Neural crest cell (in vitro differentiated cells): ENCODE measurements around the gene ATG16L1. TPM values are rescaled to one million over a fixed set of nuclear protein-coding genes. Genes with fewer than 3 reads are reported as not detected.

Experiments used
- DNase-seq: peaks from one replicate; pipeline ENCODE4 v3.0.0; 2021; ENCODE audit warnings: low read depth, mixed read lengths, low spot score
- H3K27ac Mint-ChIP-seq: one replicate; pipeline ENCODE4 v1.8.0; 2021; ENCODE audit warnings: mild to moderate bottlenecking, mixed read lengths; ENCODE audit not compliant: unreplicated experiment
- H3K27me3 Mint-ChIP-seq: 2 replicates; pipeline ENCODE4 v1.8.0; 2021; ENCODE audit warnings: low read depth, mild to moderate bottlenecking, mixed read lengths
- H3K36me3 Mint-ChIP-seq: 2 replicates; pipeline ENCODE4 v1.8.0; 2021; ENCODE audit warnings: low read depth, mild to moderate bottlenecking, mixed read lengths
- H3K4me1 Mint-ChIP-seq: 2 replicates; pipeline ENCODE4 v1.8.0; 2021; ENCODE audit warnings: mixed read lengths
- H3K4me3 Mint-ChIP-seq: one replicate; pipeline ENCODE4 v1.8.0; 2021; ENCODE audit warnings: mild to moderate bottlenecking, mixed read lengths
- H3K9me3 Mint-ChIP-seq: 2 replicates; pipeline ENCODE4 v1.8.0; 2021; ENCODE audit warnings: mixed read lengths
- total RNA-seq: library from RNA; stranded (reverse); gene quantifications from 2 replicates; pipeline ENCODE4 v1.2.1, GENCODE V29; 2021
- TF ChIP-seq, protein P1 (sequence below): fragments of 200-600 bp; sonication (generic); conservative IDR thresholded peaks from 2 replicates; pipeline ENCODE4 v1.5.0; 2021; ENCODE audit warnings: antibody characterized with exemption, mild to moderate bottlenecking

Gene ATG16L1
- total RNA-seq, 1 donor from 2014 or later: 28.2 TPM

DNA sequence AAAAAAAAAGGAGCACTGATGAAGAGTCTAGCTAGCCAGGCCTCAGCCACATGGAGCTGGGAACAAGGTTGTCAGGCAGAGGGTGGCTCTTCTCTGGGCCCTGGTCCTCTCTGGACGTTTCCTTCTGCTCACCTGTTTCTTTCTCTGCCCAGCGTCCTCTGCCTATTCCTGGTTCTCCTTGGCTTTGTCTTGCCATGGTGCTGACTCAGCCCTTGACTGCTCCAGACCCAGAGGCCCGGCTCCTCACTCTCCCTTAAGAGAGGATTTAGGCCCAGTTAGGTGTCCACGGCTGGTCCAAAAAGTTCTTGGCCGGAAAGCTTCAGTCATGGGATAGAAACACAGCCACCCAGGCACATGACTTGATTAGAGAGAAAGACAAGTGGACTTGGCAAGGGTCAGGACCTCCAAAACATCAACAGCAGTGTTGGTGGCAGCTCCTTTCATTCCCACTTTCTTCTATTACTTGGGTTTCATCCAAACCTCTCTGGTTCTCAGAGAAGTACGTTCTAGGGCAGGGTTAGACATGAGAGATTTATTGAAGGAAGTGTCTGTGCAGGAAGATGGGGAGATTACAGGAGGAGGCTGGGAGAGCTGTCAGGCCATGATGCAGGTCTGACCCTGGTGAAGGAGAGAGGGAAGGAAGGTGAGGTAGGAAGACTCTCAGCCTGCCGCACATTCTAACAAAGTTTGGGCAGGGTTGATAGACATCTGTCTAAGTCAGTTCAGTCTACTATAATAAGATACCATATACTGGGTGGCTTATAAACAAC lies 14.5 kb upstream of the ATG16L1 start:
- Mint-ChIP-seq H3K27me3 (no peaks in the 10 kb centered on the region), H3K27ac (no peak overlapping the region), H3K4me3 (no peak overlapping the region), H3K4me1 (no peaks in the 10 kb centered on the region), H3K36me3 (no peaks in the 10 kb centered on the region), H3K9me3 (no peaks in the 10 kb centered on the region)
- TF ChIP-seq, protein P1, sequence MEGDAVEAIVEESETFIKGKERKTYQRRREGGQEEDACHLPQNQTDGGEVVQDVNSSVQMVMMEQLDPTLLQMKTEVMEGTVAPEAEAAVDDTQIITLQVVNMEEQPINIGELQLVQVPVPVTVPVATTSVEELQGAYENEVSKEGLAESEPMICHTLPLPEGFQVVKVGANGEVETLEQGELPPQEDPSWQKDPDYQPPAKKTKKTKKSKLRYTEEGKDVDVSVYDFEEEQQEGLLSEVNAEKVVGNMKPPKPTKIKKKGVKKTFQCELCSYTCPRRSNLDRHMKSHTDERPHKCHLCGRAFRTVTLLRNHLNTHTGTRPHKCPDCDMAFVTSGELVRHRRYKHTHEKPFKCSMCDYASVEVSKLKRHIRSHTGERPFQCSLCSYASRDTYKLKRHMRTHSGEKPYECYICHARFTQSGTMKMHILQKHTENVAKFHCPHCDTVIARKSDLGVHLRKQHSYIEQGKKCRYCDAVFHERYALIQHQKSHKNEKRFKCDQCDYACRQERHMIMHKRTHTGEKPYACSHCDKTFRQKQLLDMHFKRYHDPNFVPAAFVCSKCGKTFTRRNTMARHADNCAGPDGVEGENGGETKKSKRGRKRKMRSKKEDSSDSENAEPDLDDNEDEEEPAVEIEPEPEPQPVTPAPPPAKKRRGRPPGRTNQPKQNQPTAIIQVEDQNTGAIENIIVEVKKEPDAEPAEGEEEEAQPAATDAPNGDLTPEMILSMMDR: no peak
- DNase-seq: no peak

DNA sequence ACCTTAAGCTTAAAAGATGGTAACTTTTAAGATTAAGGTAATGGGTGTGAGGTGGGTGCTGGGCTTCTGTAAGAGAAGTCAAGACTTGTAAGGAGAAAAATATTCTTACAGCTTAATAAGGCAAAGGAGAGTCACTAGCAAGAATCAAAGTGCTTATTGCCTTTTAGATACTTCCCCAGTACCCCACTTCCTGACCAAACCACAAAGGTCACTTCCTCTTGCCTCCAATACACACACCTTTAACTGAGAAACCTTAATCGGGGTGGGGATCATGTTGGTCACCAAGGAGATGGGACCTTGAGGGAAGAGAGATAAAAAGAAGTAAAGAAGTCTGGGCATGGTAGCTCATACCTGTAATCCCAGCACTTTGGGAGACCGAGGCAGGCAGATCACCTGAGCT lies 10.6 kb upstream of the ATG16L1 start:
- TF ChIP-seq, protein P1: no peak
- DNase-seq: no peak
- Mint-ChIP-seq H3K4me3 (no peak overlapping the region), H3K4me1 (no peaks in the 10 kb centered on the region), H3K9me3 (no peaks in the 10 kb centered on the region), H3K36me3 (no peaks in the 10 kb centered on the region), H3K27me3 (no peaks in the 10 kb centered on the region), H3K27ac (no peak overlapping the region)

GRCh38 chr2:233241803-233242202 lies 9.7 kb upstream of the ATG16L1 start:
- Mint-ChIP-seq H3K9me3 (no peaks in the 10 kb centered on the region), H3K4me3 (no peak overlapping the region), H3K36me3 (no peaks in the 10 kb centered on the region), H3K4me1 (no peaks in the 10 kb centered on the region), H3K27ac (no peak overlapping the region), H3K27me3 (no peaks in the 10 kb centered on the region)
- DNase-seq: no peak
- TF ChIP-seq, protein P1: no peak

DNA sequence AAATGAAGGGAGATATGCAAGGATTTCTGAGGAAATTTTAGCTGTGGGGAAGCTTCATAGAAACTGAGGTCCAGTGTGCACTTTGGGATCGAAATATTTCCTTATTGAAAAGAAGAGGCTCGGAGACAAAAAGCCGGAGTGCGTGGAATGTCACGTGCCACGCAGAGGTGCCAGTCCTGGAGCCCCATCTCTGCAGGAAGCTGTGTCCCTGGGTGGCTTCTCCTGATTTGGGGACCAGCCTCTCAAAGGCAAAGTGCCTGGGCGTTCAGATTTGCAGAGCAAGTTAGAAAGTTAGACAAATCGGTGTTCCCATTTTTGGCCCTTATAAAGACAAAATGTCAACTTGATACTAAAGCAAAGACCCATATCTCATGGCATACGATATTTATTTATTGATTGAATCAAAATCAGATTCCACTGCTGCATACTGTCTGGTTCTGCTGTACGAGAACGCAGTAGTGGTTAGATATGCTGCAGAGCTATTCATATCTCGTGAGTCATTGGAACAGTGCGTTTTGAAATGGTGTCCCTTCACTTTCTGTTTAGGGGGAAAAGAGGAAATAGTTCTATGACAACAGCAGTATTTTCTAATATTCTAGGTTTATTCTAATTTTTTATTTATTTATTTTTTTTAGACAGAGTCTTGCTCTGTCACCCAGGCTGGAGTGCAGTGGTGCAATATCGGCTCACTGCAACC lies 9.1 kb upstream of the ATG16L1 start:
- Mint-ChIP-seq H3K4me1 (no peaks in the 10 kb centered on the region), H3K36me3 (no peaks in the 10 kb centered on the region)

GRCh38 chr2:233243348-233243747 lies 8.1 kb upstream of the ATG16L1 start:
- H3K27ac Mint-ChIP-seq: no peak overlapping the region
- DNase-seq: no peak
- TF ChIP-seq, protein P1: no peak
- H3K9me3 Mint-ChIP-seq: no peaks in the 10 kb centered on the region
- no peaks in the 10 kb centered on the region for H3K4me1 Mint-ChIP-seq
- H3K4me3 Mint-ChIP-seq: no peak overlapping the region
- no peaks in the 10 kb centered on the region for H3K36me3 Mint-ChIP-seq
- no peaks in the 10 kb centered on the region for H3K27me3 Mint-ChIP-seq

More for the DNA sequence above, 9.1 kb upstream of the ATG16L1 start:
- no peak for DNase-seq
- no peaks in the 10 kb centered on the region for H3K27me3 Mint-ChIP-seq
- TF ChIP-seq, protein P1: no peak
- no peak overlapping the region for H3K4me3 Mint-ChIP-seq
- no peak overlapping the region for H3K27ac Mint-ChIP-seq
- no peaks in the 10 kb centered on the region for H3K9me3 Mint-ChIP-seq
